ENCODE results near the gene SNUPN.

Gene SNUPN

DNA sequence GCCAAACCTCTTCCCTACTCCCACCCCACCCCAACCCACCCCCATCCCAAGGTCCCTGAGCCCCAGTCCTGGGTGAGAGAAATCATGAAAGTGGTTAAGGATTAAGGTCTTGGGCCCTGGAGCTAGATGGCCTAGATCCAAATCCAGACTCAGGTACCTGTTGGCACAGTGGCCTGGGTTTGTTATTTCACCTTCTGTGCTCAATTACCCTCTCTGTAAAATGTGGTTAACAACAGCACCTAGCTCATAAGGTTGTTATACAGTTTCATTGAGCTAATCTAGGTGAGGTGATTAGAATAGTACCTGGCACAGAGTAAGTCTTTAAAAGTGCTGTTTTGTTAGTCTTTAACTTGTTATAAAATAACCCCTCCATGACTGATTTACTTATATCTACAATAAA is 6.4 kb upstream of the SNUPN start:
- TF ChIP-seq YY1 (IDR thresholded peaks at IDR 0.05; ENCODE audit: low read depth) (no peak), ZBTB7A (IDR thresholded peaks at IDR 0.05; ENCODE audit: low read depth) (no peak), CEBPB (IDR thresholded peaks at IDR 0.05) (no peak), TAF1 (IDR thresholded peaks at IDR 0.05; ENCODE audit: low read depth) (no peak), RAD21 (IDR thresholded peaks at IDR 0.05; ENCODE audit: low read depth) (no peak), TCF12 (IDR thresholded peaks at IDR 0.05; ENCODE audit: low read depth) (no peak), CREB1 (IDR thresholded peaks at IDR 0.05; ENCODE audit: low read depth) (no peak), NFIC (IDR thresholded peaks at IDR 0.05) (no peak), TEAD4 (IDR thresholded peaks at IDR 0.05) (no peak), EGR1 (IDR thresholded peaks at IDR 0.05) (no peak), EP300 (IDR thresholded peaks at IDR 0.05; ENCODE audit: borderline replicate concordance) (no peak), FOXM1 (IDR thresholded peaks at IDR 0.05; ENCODE audit: borderline replicate concordance, low read depth) (no peak)
- TF ChIP-seq, protein P1, sequence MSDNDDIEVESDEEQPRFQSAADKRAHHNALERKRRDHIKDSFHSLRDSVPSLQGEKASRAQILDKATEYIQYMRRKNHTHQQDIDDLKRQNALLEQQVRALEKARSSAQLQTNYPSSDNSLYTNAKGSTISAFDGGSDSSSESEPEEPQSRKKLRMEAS (IDR thresholded peaks at IDR 0.05): no peak
- TF ChIP-seq, protein P2, sequence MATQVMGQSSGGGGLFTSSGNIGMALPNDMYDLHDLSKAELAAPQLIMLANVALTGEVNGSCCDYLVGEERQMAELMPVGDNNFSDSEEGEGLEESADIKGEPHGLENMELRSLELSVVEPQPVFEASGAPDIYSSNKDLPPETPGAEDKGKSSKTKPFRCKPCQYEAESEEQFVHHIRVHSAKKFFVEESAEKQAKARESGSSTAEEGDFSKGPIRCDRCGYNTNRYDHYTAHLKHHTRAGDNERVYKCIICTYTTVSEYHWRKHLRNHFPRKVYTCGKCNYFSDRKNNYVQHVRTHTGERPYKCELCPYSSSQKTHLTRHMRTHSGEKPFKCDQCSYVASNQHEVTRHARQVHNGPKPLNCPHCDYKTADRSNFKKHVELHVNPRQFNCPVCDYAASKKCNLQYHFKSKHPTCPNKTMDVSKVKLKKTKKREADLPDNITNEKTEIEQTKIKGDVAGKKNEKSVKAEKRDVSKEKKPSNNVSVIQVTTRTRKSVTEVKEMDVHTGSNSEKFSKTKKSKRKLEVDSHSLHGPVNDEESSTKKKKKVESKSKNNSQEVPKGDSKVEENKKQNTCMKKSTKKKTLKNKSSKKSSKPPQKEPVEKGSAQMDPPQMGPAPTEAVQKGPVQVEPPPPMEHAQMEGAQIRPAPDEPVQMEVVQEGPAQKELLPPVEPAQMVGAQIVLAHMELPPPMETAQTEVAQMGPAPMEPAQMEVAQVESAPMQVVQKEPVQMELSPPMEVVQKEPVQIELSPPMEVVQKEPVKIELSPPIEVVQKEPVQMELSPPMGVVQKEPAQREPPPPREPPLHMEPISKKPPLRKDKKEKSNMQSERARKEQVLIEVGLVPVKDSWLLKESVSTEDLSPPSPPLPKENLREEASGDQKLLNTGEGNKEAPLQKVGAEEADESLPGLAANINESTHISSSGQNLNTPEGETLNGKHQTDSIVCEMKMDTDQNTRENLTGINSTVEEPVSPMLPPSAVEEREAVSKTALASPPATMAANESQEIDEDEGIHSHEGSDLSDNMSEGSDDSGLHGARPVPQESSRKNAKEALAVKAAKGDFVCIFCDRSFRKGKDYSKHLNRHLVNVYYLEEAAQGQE (IDR thresholded peaks at IDR 0.05; ENCODE audit: low read depth): no peak
- TF ChIP-seq, protein P3, sequence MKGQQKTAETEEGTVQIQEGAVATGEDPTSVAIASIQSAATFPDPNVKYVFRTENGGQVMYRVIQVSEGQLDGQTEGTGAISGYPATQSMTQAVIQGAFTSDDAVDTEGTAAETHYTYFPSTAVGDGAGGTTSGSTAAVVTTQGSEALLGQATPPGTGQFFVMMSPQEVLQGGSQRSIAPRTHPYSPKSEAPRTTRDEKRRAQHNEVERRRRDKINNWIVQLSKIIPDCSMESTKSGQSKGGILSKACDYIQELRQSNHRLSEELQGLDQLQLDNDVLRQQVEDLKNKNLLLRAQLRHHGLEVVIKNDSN (IDR thresholded peaks at IDR 0.05): no peak

DNA sequence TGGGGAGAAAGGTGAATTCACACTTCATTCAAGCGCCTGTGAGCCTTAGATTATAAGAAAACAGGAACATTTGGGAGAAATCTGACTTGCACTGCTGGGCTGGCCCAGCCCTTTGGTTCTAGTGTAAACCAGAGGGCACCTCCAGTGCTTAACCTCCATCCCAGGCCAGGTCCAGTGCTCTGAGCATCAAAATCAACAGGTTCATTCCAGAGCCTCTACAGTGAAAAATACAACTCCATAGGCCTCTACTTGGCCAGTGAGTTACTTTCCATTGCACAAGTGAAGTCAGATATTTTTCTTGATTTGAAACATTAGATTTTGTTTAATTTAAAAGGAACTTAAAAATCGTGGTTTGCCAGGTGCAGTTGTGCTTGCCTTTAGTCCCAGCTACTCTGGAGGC is 3.0 kb downstream of the SNUPN start:
- TF ChIP-seq TAF1 (IDR thresholded peaks at IDR 0.05; ENCODE audit: low read depth) (no peak), YY1 (IDR thresholded peaks at IDR 0.05; ENCODE audit: low read depth) (no peak), TEAD4 (IDR thresholded peaks at IDR 0.05) (no peak), NFIC (IDR thresholded peaks at IDR 0.05) (no peak), EGR1 (IDR thresholded peaks at IDR 0.05) (no peak), ZBTB7A (IDR thresholded peaks at IDR 0.05; ENCODE audit: low read depth) (no peak), RAD21 (IDR thresholded peaks at IDR 0.05; ENCODE audit: low read depth) (no peak), FOXM1 (IDR thresholded peaks at IDR 0.05; ENCODE audit: borderline replicate concordance, low read depth) (no peak), TCF12 (IDR thresholded peaks at IDR 0.05; ENCODE audit: low read depth) (no peak), CEBPB (IDR thresholded peaks at IDR 0.05) (no peak), EP300 (IDR thresholded peaks at IDR 0.05; ENCODE audit: borderline replicate concordance) (no peak), CREB1 (IDR thresholded peaks at IDR 0.05; ENCODE audit: low read depth) (no peak)
- TF ChIP-seq, protein P3 (IDR thresholded peaks at IDR 0.05): no peak
- TF ChIP-seq, protein P1 (IDR thresholded peaks at IDR 0.05): no peak
- TF ChIP-seq, protein P2 (IDR thresholded peaks at IDR 0.05; ENCODE audit: low read depth): no peak

DNA sequence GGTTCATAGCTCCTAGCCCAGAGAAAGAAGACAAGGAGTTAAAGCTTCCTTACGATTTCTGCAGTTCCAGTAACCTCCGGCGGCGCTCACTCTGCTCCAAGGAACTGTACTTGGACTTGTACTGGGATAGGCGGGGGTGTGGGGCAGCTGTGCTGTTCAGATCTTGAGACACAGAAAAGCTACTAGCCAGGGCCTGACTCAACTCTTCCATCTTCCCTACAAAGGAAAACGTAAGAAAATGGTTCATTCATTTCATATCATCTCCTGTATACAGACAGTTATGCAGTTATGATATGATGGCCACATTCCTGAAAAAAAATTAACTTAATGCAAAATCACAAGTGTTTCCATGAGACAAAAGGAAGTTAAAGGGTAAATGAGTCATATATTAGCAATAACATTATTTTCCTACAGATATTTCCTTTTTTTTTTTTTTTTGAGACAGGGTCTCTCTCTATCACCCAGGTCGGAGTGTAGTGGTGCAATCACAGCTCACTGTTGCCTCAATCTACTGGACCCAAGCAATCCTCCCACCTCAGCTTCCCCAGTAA is 4.6 kb downstream of the SNUPN start:
- no peak for TF ChIP-seq TEAD4 (IDR thresholded peaks at IDR 0.05)
- TF ChIP-seq TCF12 (IDR thresholded peaks at IDR 0.05; ENCODE audit: low read depth): no peak
- no peak for TF ChIP-seq FOXM1 (IDR thresholded peaks at IDR 0.05; ENCODE audit: borderline replicate concordance, low read depth)
- no peak for TF ChIP-seq NFIC (IDR thresholded peaks at IDR 0.05)
- no peak for TF ChIP-seq EP300 (IDR thresholded peaks at IDR 0.05; ENCODE audit: borderline replicate concordance)
- no peak for TF ChIP-seq RAD21 (IDR thresholded peaks at IDR 0.05; ENCODE audit: low read depth)
- TF ChIP-seq, protein P3 (IDR thresholded peaks at IDR 0.05): no peak
- TF ChIP-seq EGR1 (IDR thresholded peaks at IDR 0.05): no peak
- TF ChIP-seq, protein P1 (IDR thresholded peaks at IDR 0.05): no peak

DNA sequence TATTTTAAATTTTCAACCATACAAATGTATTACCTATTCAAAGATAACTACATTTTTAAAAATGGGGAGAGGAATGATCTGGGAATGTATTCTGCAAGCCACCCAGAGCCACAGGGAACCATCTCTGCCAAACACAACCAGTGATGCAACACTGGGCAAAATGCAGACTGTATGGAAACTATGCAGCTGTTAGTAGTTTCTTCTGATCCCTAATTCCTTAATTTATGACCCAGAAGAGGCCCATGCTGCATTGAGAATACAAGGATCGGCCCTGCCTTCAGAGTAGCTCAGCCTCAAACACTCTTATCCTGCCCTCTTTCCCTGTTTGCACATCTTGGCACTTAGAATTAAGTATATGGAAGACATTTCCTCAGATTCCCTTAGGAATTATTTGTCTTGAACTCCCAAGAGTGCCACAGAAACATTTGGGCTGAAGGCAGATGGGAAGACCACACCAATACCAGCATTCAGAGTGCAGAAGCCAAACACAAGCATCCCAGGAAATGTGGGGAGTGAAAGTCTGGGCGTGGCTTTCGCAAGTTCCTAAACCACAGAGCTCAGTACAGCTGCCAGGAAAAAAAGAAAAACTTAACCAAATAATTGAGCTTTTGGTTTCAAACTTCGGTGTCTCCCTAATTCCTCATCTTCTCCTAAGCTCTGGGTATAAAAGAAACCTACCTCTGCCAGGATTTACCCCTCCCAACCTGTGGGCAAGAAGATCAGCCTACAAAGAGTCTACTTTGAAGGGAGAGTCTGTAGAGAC is 5.3 kb downstream of the SNUPN start:
- TF ChIP-seq TAF1 (IDR thresholded peaks at IDR 0.05; ENCODE audit: low read depth) (no peak), ZBTB7A (IDR thresholded peaks at IDR 0.05; ENCODE audit: low read depth) (no peak), EP300 (IDR thresholded peaks at IDR 0.05; ENCODE audit: borderline replicate concordance) (no peak), FOXM1 (IDR thresholded peaks at IDR 0.05; ENCODE audit: borderline replicate concordance, low read depth) (no peak), CEBPB (IDR thresholded peaks at IDR 0.05) (no peak), NFIC (IDR thresholded peaks at IDR 0.05) (no peak), TCF12 (IDR thresholded peaks at IDR 0.05; ENCODE audit: low read depth) (no peak), TEAD4 (IDR thresholded peaks at IDR 0.05) (no peak), YY1 (IDR thresholded peaks at IDR 0.05; ENCODE audit: low read depth) (no peak), EGR1 (IDR thresholded peaks at IDR 0.05) (no peak), CREB1 (IDR thresholded peaks at IDR 0.05; ENCODE audit: low read depth) (no peak)
- TF ChIP-seq, protein P2 (IDR thresholded peaks at IDR 0.05; ENCODE audit: low read depth): no peak
- TF ChIP-seq, protein P1 (IDR thresholded peaks at IDR 0.05): no peak
- TF ChIP-seq, protein P3 (IDR thresholded peaks at IDR 0.05): no peak
